Measurements from ENCODE around the gene BOC. TPM values are rescaled to one million over a fixed set of nuclear protein-coding genes. Genes with fewer than 3 reads are reported as not detected.

Gene BOC
- total RNA-seq, 2 experiments from 2014 or later: 0.03 TPM; not detected in 1

DNA sequence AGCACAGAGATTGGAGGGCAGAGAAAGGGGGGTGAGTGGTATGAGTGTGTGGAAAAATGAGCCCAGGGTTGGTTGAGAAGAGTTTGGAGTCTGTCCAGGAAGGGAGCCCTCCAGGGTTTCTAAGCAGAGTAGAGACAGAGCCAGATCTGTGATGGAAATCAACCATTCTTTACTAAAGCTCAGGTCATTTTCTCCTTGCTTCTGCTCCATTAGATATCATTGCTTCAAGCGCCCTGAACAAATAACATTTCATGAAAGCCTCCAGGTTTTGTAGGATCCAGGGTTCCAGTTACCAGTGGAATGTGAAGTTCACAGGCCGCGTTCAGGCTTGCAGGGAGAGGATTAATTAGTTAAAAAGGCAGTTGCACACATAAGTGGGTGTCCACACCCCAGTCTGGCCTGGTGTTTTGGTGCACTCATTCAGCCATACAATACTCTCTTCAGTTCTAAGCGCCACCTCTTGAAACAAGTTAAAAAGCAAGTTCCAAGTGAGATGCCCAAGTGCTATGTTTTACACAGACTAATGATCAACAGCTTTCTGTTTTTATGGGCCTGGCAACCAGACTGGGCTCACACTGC lies 16.4 kb upstream of the BOC start:
- H3K4me1 ChIP-seq (ENCODE audit: insufficient read depth, low read length, poor library complexity, severe bottlenecking): no peaks in the 10 kb centered on the region
- no peaks in the 10 kb centered on the region for H4K20me1 ChIP-seq (ENCODE audit: insufficient read depth, low read length)
- H3K36me3 ChIP-seq (ENCODE audit: insufficient read depth, low read length): no peaks in the 10 kb centered on the region
- no TSS peak for BruUV-seq (replicated peaks)
- ChIA-PET CTCF (ENCODE audit: unreplicated experiment) (interaction anchor here (1.0 kb wide), 1 partner anchor 18 kb away, joined by 3 read pairs; no protein-coding TSS in a partner anchor), POLR2A (no interaction called here)
- H3K4me2 ChIP-seq (ENCODE audit: low read length): no peak overlapping the region
- H3K9me2 ChIP-seq (ENCODE audit: insufficient read depth, low read length): no peaks in the 10 kb centered on the region
- H3K4me3 ChIP-seq (ENCODE audit: low read depth, low read length, poor library complexity, severe bottlenecking): no peak overlapping the region
- no peaks in the 10 kb centered on the region for H3K79me2 ChIP-seq (ENCODE audit: insufficient read depth, low read depth, low read length)
- intact Hi-C loops (cut with micrococcal nuclease; ENCODE audit: unreplicated experiment): no loop called here
- DNase-seq (ENCODE audit: low spot score): no peak
- no peak overlapping the region for H2AFZ ChIP-seq (ENCODE audit: low read length)
- no peak overlapping the region for H3K27ac ChIP-seq (ENCODE audit: low read depth, low read length, poor library complexity, severe bottlenecking)
- no peaks in the 10 kb centered on the region for H3K9me3 ChIP-seq (ENCODE audit: low read length)
- TF ChIP-seq, protein P1, sequence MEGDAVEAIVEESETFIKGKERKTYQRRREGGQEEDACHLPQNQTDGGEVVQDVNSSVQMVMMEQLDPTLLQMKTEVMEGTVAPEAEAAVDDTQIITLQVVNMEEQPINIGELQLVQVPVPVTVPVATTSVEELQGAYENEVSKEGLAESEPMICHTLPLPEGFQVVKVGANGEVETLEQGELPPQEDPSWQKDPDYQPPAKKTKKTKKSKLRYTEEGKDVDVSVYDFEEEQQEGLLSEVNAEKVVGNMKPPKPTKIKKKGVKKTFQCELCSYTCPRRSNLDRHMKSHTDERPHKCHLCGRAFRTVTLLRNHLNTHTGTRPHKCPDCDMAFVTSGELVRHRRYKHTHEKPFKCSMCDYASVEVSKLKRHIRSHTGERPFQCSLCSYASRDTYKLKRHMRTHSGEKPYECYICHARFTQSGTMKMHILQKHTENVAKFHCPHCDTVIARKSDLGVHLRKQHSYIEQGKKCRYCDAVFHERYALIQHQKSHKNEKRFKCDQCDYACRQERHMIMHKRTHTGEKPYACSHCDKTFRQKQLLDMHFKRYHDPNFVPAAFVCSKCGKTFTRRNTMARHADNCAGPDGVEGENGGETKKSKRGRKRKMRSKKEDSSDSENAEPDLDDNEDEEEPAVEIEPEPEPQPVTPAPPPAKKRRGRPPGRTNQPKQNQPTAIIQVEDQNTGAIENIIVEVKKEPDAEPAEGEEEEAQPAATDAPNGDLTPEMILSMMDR (conservative IDR thresholded peaks at IDR 0.05; ENCODE audit: low read length): no peak
- TF ChIP-seq EZH2phosphoT487 (IDR thresholded peaks at IDR 0.05; ENCODE audit: borderline replicate concordance, low read depth, low read length): no peak

DNA sequence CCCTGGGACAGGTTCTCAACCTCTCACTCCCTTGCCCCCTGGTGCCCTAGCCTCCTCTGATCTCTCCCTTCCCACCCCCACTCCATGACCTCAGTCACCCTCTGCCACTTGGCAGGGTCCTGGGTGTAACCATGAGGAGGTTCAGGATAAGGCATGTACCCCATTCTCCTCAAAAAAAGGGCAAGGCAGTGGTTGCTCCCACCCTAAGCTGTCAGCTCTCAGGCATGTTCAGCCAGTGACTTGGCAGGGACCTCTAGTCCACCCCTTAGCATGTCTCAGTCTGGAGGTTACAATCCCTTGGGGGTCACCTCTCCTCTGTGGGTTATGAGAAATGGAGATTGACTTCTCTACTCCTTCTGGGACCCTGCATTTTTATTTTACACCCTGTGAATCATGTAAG lies 11.0 kb upstream of the BOC start:
- Histone ChIP-seq H3K9me3 (ENCODE audit: low read length) (no peaks in the 10 kb centered on the region), H3K4me3 (ENCODE audit: low read depth, low read length, poor library complexity, severe bottlenecking) (no peak overlapping the region), H3K4me2 (ENCODE audit: low read length) (no peak overlapping the region), H3K9me2 (ENCODE audit: insufficient read depth, low read length) (no peaks in the 10 kb centered on the region), H3K79me2 (ENCODE audit: insufficient read depth, low read depth, low read length) (no peaks in the 10 kb centered on the region), H3K36me3 (ENCODE audit: insufficient read depth, low read length) (no peaks in the 10 kb centered on the region), H3K27ac (ENCODE audit: low read depth, low read length, poor library complexity, severe bottlenecking) (no peak overlapping the region), H2AFZ (ENCODE audit: low read length) (no peak overlapping the region), H3K4me1 (ENCODE audit: insufficient read depth, low read length, poor library complexity, severe bottlenecking) (no peaks in the 10 kb centered on the region), H4K20me1 (ENCODE audit: insufficient read depth, low read length) (no peaks in the 10 kb centered on the region)
- no TSS peak for BruUV-seq (replicated peaks)
- DNase-seq (ENCODE audit: low spot score): no peak
- ChIA-PET POLR2A (no interaction called here), CTCF (ENCODE audit: unreplicated experiment) (no interaction called here)
- intact Hi-C loops (cut with micrococcal nuclease; ENCODE audit: unreplicated experiment): no loop called here
- TF ChIP-seq EZH2phosphoT487 (IDR thresholded peaks at IDR 0.05; ENCODE audit: borderline replicate concordance, low read depth, low read length): no peak
- TF ChIP-seq, protein P1 (conservative IDR thresholded peaks at IDR 0.05; ENCODE audit: low read length): no peak

DNA sequence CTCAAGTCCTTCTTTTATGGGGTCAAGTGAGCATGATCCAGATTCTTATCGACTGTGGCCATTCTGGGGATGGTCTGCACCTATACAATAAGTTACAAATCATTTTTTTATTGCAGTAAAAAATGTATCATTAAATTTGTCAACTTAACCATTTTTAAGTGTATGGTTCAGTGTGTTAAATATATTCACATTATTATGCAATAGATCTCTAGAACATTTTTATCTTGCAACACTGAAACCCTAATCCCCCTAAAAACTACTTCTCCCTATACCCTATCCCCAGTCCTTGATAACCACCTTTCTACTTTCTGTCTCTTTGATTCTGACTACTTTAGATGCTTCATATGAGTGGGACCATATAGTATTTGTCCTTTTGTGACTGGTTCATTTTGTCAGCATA lies 10.4 kb upstream of the BOC start:
- no TSS peak for BruUV-seq (replicated peaks)
- ChIA-PET POLR2A (no interaction called here), CTCF (ENCODE audit: unreplicated experiment) (no interaction called here)
- intact Hi-C loops (cut with micrococcal nuclease; ENCODE audit: unreplicated experiment): no loop called here
- DNase-seq (ENCODE audit: low spot score): no peak
- no peak overlapping the region for H3K27ac ChIP-seq (ENCODE audit: low read depth, low read length, poor library complexity, severe bottlenecking)
- TF ChIP-seq, protein P1 (conservative IDR thresholded peaks at IDR 0.05; ENCODE audit: low read length): no peak
- no peak for TF ChIP-seq EZH2phosphoT487 (IDR thresholded peaks at IDR 0.05; ENCODE audit: borderline replicate concordance, low read depth, low read length)
- no peaks in the 10 kb centered on the region for H3K36me3 ChIP-seq (ENCODE audit: insufficient read depth, low read length)
- no peaks in the 10 kb centered on the region for H3K4me1 ChIP-seq (ENCODE audit: insufficient read depth, low read length, poor library complexity, severe bottlenecking)
- no peaks in the 10 kb centered on the region for H3K9me2 ChIP-seq (ENCODE audit: insufficient read depth, low read length)
- H4K20me1 ChIP-seq (ENCODE audit: insufficient read depth, low read length): no peaks in the 10 kb centered on the region
- no peak overlapping the region for H2AFZ ChIP-seq (ENCODE audit: low read length)
- H3K4me2 ChIP-seq (ENCODE audit: low read length): no peak overlapping the region
- no peaks in the 10 kb centered on the region for H3K79me2 ChIP-seq (ENCODE audit: insufficient read depth, low read depth, low read length)
- H3K9me3 ChIP-seq (ENCODE audit: low read length): no peaks in the 10 kb centered on the region
- H3K4me3 ChIP-seq (ENCODE audit: low read depth, low read length, poor library complexity, severe bottlenecking): no peak overlapping the region

Measured in OCI-LY7 (cell line).